ENCODE results near the gene IRF9.

DNA sequence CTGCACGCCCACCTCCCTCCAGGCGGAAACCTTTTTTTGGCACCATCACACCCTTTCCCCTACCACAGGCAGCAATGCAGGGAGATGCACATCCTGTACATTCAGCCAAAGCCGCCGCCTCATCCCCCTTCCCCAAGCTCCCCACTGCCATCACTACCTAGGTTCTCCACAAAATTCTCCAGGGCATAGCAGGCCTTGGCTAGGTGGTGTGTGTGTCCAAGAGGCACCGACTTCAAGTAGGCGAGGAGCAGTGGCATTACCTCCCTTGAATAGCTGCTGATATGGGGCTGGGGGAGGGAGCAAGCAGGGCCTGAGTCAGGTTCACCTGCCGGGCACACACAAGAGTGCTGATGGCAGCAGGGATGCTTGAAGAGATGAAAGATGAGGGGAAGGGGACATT is 24.0 kb downstream of the IRF9 start:
- TF ChIP-seq GATA2 (IDR thresholded peaks at IDR 0.05; ENCODE audit: low read depth, low read length) (no peak), GATA3 (IDR thresholded peaks at IDR 0.05; ENCODE audit: low read depth, low read length) (no peak)
